ENCODE results near the gene LIMS1.

The LIMS1 gene

DNA sequence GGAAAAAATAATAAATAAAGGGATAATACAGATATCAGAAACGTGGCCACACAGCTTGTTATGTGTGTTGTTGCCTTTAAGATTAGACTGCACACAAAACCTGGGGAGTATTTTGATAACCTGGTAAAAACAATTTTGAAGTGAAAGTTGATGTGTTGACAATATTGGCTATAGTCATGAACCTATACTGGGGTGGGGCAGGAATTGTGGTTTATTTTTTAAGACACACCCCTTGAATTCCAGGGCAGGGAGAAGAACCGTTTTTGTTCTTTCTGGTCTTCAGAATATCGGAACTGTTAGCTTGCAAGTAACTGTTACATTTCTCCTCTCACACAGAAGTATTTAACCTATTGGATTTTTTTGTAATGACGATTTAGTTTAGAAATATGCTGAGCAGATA lies 80.4 kb downstream of the LIMS1 start:
- TF ChIP-seq, protein P1, sequence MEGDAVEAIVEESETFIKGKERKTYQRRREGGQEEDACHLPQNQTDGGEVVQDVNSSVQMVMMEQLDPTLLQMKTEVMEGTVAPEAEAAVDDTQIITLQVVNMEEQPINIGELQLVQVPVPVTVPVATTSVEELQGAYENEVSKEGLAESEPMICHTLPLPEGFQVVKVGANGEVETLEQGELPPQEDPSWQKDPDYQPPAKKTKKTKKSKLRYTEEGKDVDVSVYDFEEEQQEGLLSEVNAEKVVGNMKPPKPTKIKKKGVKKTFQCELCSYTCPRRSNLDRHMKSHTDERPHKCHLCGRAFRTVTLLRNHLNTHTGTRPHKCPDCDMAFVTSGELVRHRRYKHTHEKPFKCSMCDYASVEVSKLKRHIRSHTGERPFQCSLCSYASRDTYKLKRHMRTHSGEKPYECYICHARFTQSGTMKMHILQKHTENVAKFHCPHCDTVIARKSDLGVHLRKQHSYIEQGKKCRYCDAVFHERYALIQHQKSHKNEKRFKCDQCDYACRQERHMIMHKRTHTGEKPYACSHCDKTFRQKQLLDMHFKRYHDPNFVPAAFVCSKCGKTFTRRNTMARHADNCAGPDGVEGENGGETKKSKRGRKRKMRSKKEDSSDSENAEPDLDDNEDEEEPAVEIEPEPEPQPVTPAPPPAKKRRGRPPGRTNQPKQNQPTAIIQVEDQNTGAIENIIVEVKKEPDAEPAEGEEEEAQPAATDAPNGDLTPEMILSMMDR (IDR thresholded peaks at IDR 0.05; ENCODE audit: insufficient read depth, low read depth, low read length, missing control alignments) = no peak
- no peak for DNase-seq (ENCODE audit: low read depth)
- no peak overlapping the region for H3K4me3 ChIP-seq (ENCODE audit: low read length)

DNA sequence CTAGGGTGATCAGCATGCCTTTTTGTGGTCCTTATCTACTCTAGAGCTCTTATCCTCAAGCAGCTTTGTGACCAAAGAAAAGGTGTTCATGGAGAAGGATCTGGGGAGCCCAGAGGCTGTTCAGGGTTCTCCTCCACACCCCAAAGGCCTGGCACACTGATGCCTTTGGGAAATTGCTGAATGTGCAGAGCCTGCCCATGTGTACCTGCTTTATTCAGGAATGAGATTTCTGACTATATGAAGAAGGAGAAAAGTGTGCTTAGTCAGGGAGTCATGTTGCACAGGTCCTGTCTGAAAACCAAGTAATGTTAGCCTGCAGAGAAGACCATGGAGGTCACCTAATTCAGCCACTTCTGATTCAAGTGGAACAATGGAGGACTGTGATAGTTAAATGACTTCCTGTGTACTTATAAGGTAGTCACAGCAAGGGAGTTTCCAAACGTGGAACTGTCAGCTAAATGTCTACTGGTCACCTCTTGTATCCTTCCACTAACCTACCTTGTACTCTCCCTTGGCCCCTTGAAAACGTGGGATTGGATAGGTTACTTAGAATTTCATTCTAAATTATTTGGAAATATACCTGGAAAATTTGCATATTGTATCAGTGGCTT lies 81.3 kb downstream of the LIMS1 start:
- TF ChIP-seq, protein P1 (IDR thresholded peaks at IDR 0.05; ENCODE audit: insufficient read depth, low read depth, low read length, missing control alignments) = no peak
- DNase-seq (ENCODE audit: low read depth) = no peak
- H3K4me3 ChIP-seq (ENCODE audit: low read length) = no peak overlapping the region

DNA sequence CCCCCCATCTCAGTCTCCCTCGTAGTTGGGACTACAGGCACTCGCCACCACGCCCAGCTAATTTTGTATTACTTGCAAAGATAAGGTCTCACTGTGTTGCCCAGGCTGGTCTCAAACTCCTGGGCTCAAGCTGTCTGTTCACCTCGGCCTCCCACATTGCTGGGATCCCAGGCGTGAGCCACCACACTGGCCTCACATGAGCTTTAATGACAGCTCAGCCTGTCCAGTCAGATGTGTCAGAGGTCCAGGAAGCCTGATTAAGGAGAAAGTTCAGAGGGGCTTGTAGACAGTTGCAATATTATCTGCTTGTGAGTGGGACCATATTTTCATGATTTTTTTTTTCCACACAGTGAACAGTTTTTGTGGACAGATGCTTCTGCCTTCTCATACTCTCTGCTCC lies 82.0 kb downstream of the LIMS1 start:
- no peak overlapping the region for H3K4me3 ChIP-seq (ENCODE audit: low read length)
- no peak for DNase-seq (ENCODE audit: low read depth)
- TF ChIP-seq, protein P1 (IDR thresholded peaks at IDR 0.05; ENCODE audit: insufficient read depth, low read depth, low read length, missing control alignments) = no peak

DNA sequence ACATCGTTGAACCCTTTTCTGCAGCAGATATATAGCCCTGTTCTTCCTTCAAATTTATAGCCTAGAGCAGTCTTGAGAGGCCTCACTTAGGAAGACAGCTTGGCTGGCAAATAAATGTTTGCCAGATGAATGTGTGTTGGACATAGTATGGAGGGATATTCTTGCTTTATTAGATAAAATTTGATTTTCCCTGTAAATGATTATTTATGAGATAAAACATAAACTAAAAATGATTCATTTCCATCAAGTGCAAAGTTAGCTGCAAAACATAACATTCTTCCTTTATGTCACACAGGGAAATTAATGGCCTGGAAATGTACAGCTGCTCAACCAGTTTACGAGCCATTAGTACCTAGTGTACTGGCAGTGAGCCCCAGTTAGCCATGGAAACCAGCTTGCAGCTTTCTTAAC lies 82.5 kb downstream of the LIMS1 start:
- DNase-seq (ENCODE audit: low read depth) = peak; percentile 75
- no peak overlapping the region for H3K4me3 ChIP-seq (ENCODE audit: low read length)
- TF ChIP-seq, protein P1 (IDR thresholded peaks at IDR 0.05; ENCODE audit: insufficient read depth, low read depth, low read length, missing control alignments) = no peak

DNA sequence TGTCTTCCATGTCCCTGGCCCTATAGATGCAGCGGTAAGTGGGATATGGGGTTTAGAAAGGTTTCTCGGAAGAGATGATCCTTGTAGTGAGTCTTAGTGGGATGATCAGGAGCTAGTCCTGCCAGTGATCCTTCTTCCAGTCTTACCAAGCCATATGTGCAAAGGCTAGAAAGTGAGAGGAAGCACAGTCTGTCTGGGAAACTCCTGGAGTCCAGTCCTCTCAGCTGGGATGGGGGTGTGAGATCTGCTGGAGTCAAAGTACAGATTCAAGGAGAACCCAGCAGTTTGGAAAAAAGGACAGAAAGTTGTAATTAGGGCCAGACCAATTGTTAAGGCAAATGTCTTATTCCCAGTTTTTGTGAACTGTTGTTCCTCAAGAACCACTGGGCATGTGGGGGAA lies 83.3 kb downstream of the LIMS1 start:
- TF ChIP-seq, protein P1 (IDR thresholded peaks at IDR 0.05; ENCODE audit: insufficient read depth, low read depth, low read length, missing control alignments) = no peak
- H3K4me3 ChIP-seq (ENCODE audit: low read length) = no peak overlapping the region
- no peak for DNase-seq (ENCODE audit: low read depth)

DNA sequence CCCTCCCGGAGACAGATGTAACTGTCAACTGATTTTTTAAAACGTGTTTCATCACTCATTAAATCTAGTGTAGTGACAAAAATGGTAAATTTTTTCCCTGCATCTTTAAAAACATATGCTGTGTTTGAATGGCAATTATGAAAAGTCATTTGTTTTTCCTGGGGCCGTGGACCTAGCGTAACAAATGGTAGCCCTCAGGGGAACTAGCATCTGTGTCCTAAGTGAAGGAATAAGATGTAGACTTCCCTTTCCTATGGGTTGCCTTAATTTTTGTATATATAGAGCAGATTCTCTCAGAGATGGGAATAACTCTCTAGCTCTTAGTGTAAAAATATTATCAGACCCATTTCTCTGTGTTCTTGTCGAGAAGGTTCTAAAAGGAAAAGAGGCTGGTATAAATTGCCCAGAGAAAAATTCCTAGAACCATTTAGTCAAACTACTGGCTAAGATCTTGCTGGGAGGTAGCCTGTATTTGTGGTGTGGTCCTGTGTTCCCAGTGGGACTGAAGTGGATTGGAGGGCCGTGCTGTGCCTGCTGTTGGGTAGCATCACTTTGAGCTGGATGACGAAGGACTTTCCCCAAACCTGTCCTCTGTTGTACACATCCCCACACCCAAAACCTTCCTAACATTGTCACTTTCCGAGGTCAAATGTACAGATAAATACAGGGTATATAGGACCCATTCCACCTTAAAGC lies 85.8 kb downstream of the LIMS1 start:
- TF ChIP-seq, protein P1 (IDR thresholded peaks at IDR 0.05; ENCODE audit: insufficient read depth, low read depth, low read length, missing control alignments) = no peak
- no peak for DNase-seq (ENCODE audit: low read depth)
- H3K4me3 ChIP-seq (ENCODE audit: low read length) = no peak overlapping the region

DNA sequence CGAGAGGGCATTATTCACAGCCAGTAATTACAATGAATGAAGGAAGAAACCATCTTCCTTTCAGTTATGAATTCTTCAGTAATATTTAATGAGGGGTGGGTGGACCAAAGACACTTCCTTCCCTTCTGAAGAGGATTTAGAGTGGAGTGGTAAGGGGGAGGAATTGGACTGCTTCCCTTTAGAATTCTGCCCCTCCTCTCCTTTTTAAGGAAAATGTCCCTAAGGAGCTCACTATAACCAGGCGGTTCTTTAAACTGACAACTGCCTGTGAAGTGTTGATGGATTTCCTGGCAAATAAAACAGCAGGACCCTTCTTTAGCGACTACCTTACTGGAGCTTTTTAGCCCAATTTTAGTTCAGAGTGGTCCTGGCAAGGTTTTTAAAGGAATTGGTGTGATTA lies 86.4 kb downstream of the LIMS1 start:
- TF ChIP-seq, protein P1 (IDR thresholded peaks at IDR 0.05; ENCODE audit: insufficient read depth, low read depth, low read length, missing control alignments) = no peak
- H3K4me3 ChIP-seq (ENCODE audit: low read length) = no peak overlapping the region
- no peak for DNase-seq (ENCODE audit: low read depth)
